Activated T-cell treated with anti-CD3 and anti-CD28 coated beads, Interleukin-2, amount 50 U/mL, for 72 hours (primary cell): ENCODE results near the gene CNNM3. TPM values are rescaled to one million over a fixed set of nuclear protein-coding genes. Genes with fewer than 3 reads are reported as not detected.
"Not testable (repeated sequence)": the region's sequence is repeated elsewhere in the genome, so short reads cannot be mapped to it uniquely, and the experiment has no call there.

Experiments
- ATAC-seq, 2 donors: fragments of 150-1000 bp; cut with Tn5 transposase; replicated peaks in 1 of 2; 2 replicates each; pipeline ENCODE4 v1.10.0; 2021; ENCODE audit warnings: moderate library complexity in 2 of 2, mild to moderate bottlenecking in 1 of 2
- DNase-seq, 2 donors: peaks; one replicate each; pipeline ENCODE4 v3.0.0; 2021 to 2022; ENCODE audit warnings: mixed read lengths in 1 of 2
- H3K27ac Mint-ChIP-seq: one replicate; pipeline ENCODE4 v1.8.0; 2022; ENCODE audit warnings: mild to moderate bottlenecking, moderate library complexity, mixed read lengths
- H3K27me3 Mint-ChIP-seq: one replicate; pipeline ENCODE4 v1.8.0; 2022; ENCODE audit warnings: low read depth, mixed read lengths
- H3K36me3 Mint-ChIP-seq, 2 donors: one replicate each; pipeline ENCODE4 v1.8.0; 2022; ENCODE audit warnings: mixed read lengths in 2 of 2, mild to moderate bottlenecking in 1 of 2; ENCODE audit not compliant: insufficient read depth in 2 of 2
- H3K4me1 Mint-ChIP-seq: one replicate; pipeline ENCODE4 v1.8.0; 2022; ENCODE audit warnings: low read depth, mixed read lengths
- H3K4me3 Mint-ChIP-seq, 2 donors: one replicate each; pipeline ENCODE4 v1.8.0; 2022; ENCODE audit warnings: mild to moderate bottlenecking in 2 of 2, mixed read lengths in 2 of 2, moderate library complexity in 2 of 2
- H3K9me3 Mint-ChIP-seq, 2 donors: one replicate each; pipeline ENCODE4 v1.8.0; 2022; ENCODE audit warnings: mixed read lengths in 2 of 2
- total RNA-seq, 2 donors: library from RNA; stranded (reverse); gene quantifications; one replicate each; pipeline ENCODE4 v1.2.3, GENCODE V29; 2022

CNNM3 gene
- total RNA-seq, 2 donors from 2014 or later = 20.7 to 27.9 TPM

DNA sequence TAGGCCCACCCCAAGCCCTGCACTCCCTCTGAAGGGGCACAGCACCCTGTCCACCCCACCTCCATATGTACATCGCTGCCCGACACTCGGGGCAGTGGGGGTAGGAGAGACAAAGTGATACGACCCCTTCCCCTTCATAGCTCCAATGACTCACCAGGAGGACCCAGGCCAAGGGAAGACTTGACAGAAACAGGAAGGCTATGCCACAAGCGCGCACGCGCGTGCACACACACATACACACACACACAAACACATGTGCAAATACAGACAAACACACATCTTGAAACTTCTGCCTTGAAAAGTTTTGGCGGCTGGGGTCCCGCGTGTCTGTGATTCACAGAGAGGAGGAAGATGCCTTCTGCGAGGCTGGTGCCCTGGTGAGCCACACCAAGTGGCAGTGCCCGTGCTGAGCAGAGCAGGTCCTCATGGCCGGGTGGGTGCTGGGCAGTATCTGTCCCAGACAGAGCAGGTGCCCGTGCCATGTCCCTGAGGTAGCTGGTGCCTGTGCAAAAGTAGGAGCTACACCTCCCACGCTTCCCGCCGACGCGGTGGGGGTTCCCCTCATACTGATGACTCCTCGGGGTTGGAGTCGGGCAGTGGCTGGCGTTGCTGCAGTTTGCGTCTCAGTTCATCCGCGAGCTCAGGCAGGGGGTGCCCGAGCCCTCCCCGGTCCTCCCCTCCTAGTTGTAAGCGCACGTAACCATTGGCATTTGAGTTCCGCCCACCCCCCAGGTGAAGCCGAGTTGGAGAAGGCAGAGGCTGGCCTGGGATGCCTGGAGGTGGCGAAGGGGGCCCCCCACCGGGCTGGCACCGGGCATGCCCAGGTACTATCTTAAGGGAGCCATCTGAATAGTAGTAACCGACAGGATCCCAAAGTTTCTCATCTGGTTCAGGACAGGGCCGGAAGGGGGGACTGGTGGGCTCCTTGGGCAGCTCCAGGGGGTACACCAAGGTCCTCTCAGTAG is 44.3 kb downstream of the CNNM3 start:
- peak overlapping the region in 1 of 2 donors; percentile 1 for H3K4me3 Mint-ChIP-seq
- H3K27ac Mint-ChIP-seq = no peak overlapping the region
- peak; percentile 48 to 50 for DNase-seq

DNA sequence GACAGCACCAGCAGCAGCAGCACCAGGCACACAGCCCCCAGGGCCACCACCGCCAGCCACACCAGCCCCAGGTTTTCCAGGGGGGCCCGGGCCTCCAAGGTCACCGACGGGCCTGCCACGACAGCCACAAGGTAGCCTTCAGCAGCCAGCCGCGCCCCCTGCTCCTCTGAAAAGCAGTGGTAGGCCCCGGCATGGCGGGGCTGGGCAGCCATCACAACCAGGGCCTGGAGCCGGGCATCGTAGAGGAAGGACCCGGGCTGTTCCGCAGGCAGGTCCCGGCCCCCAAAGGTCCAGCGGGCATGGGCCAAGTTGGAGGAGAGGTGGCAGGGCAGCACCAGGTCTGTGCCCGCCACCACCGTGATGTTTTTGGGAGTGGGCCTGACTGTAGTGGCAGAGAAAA is 45.0 kb downstream of the CNNM3 start:
- H3K27me3 Mint-ChIP-seq = no peaks in the 10 kb centered on the region
- no peak overlapping the region for H3K4me3 Mint-ChIP-seq
- peaks cover 34% of the 10 kb centered on the region for H3K4me1 Mint-ChIP-seq

More for the DNA sequence above, 44.3 kb downstream of the CNNM3 start:
- no peaks in the 10 kb centered on the region for H3K9me3 Mint-ChIP-seq
- no peak for ATAC-seq
- H3K4me1 Mint-ChIP-seq = peaks cover 38% of the 10 kb centered on the region
- H3K27me3 Mint-ChIP-seq = no peaks in the 10 kb centered on the region
- peaks cover 4 to 5% of the 10 kb centered on the region in 2 donors for H3K36me3 Mint-ChIP-seq

DNA sequence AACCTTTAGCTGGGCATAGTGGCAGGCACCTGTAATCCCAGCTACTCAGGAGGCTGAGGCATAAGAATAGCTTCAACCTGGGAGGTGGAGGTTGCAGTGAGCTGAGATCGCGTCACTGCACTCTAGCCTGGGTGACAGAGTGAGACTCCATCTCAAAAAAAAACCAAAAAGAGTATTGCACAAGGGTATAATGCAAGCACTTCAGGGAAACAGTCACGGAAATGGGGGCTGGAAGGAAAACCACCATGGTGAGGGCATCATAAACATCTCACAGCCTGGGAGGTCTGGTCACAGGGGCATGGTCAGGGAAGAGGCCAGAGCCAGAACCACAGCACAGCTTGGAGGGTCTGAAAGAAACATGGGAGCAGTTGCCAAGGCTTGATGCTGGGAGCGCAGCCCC is 47.0 kb downstream of the CNNM3 start:
- not testable (repeated sequence) for H3K27ac Mint-ChIP-seq, ATAC-seq, H3K4me3 Mint-ChIP-seq, H3K27me3 Mint-ChIP-seq, H3K9me3 Mint-ChIP-seq, H3K36me3 Mint-ChIP-seq, DNase-seq
- H3K4me1 Mint-ChIP-seq = peaks cover 32% of the 10 kb centered on the region

More for the DNA sequence above, 45.0 kb downstream of the CNNM3 start:
- Mint-ChIP-seq H3K36me3 (peaks cover 4 to 5% of the 10 kb centered on the region in 2 donors), H3K27ac (no peak overlapping the region), H3K9me3 (no peaks in the 10 kb centered on the region)
- DNase-seq (no peak), ATAC-seq (no peak)

DNA sequence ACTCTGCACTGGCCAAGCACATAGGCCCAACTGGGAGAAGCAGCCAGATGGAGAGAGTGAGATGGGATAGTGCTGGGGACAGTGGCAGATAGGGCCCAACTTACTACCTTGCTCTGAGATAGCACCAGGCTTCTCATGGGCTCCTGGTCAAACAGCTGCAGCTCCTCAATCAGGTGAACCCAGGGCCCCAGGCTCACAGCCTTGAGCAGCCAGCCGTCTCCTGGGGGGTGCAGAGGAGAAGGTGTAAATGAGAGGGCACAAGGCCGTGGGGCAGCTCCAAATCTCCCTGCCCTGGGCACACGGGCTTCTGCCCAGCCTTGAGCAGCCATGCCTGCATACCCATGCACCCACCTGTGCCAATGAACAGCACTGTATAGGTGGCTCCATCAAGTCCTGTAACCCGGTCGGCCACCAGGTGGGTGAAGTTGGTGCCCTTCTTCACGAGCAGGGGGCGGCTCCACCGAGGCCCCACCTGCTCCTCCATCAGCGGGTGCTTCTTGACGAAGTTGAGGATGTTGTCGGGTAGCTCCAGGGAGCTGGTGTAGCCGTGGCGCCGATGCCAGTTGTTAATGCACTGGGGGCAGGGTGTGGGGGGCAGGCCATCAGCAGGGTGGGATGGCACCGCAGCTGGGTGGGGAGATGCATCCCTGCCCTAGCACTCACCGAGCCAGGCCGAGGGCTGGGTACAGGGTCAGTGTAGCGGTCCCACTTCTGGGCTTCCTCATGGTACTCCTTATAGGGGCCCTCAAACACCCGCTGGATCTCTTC is 47.7 kb downstream of the CNNM3 start:
- Mint-ChIP-seq H3K36me3 (peaks cover 4% of the 10 kb centered on the region in 2 donors), H3K27me3 (no peaks in the 10 kb centered on the region), H3K4me1 (peaks cover 31% of the 10 kb centered on the region)

DNA sequence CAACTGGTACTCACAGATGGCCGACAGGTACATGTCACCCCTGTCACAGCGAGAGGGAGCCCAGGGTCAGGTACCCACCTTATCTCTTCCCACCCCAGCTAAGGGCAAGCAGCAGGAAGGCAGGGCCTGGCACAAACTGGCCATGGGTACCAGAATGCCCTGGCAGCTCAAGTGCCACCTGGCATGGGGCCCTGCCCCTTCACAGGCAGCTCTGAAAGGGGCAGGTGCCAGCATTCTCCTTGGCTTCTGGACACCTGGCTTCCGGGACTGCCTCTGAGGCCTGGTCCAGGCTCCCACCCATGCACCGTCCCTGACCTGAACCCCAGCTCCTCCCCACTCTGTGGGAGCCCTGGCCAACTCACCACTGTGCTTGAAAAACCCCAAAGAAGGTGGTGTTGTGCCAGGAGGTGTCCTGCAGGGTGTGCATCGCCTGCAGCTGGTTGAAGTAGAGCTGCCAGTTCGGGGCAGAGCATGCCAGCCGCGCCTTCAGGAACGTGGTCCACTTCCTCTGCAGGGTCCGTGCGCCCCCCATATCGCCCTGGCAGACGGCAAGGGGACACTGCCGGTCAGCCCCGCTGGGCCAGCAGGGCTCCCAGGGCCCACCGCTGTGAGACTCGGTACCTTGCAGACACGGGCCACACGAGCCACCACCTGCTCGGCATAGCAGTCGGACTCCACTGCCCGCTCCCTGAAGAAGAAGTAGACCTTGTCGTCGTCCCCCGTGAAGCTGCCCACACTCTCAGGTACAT is 48.4 kb downstream of the CNNM3 start:
- no peak for DNase-seq
- Mint-ChIP-seq H3K27me3 (no peaks in the 10 kb centered on the region), H3K4me3 (no peak overlapping the region), H3K9me3 (no peaks in the 10 kb centered on the region), H3K4me1 (peaks cover 23% of the 10 kb centered on the region), H3K36me3 (peaks cover 4% of the 10 kb centered on the region in 2 donors), H3K27ac (no peak overlapping the region)
- ATAC-seq = no peak

More for the DNA sequence above, 47.7 kb downstream of the CNNM3 start:
- no peak for DNase-seq
- Mint-ChIP-seq H3K4me3 (no peak overlapping the region), H3K27ac (no peak overlapping the region), H3K9me3 (no peaks in the 10 kb centered on the region)
- no peak for ATAC-seq

DNA sequence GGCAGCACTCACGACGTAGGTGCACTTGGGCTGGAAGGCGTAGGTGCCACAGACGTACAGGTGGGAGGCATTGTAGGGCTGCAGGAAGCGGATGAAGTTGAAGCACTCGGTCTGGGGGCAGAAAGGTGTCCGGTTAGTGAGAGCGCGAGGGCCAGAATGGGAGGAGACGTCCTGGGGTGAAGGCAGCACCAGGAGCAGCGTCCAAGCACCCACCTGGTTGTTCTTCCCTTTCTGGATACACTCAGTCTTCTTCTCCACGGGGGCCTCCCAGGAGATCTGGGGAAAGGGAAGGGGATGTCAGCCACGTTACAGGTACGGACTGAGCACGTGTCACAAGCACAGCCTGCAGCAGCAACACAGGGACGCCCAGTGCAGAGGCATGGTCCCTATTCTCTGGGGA is 49.6 kb downstream of the CNNM3 start:
- H3K4me3 Mint-ChIP-seq = no peak overlapping the region
- peaks cover 2 to 4% of the 10 kb centered on the region in 2 donors for H3K36me3 Mint-ChIP-seq
- no peaks in the 10 kb centered on the region for H3K9me3 Mint-ChIP-seq
- ATAC-seq (no peak), DNase-seq (no peak)
- H3K27ac Mint-ChIP-seq = no peak overlapping the region
- peaks cover 17% of the 10 kb centered on the region for H3K4me1 Mint-ChIP-seq
- peaks cover 4% of the 10 kb centered on the region for H3K27me3 Mint-ChIP-seq

DNA sequence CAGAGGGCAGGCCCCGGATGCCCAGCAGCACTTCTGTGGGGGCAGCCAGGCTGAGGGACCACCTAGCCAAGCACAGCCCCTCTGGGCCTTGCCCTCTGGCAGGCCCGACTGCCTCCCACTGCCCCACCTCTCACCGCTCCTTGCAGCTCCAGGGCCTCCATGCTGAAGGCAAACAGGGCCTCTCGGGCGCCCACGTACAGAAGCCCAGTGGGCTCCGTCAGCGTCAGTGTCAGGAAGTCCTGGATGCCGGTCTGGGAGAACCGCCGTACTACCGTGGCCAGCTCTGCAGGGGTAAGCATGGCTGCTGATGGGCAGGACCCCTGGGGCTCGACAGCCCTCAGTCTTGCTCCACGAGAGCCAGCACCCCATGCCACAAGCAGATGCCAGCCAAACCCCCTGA is 50.1 kb downstream of the CNNM3 start:
- peaks cover 20% of the 10 kb centered on the region for H3K4me1 Mint-ChIP-seq
- no peak overlapping the region for H3K27ac Mint-ChIP-seq
- H3K4me3 Mint-ChIP-seq = no peak overlapping the region
- peaks cover 7% of the 10 kb centered on the region for H3K27me3 Mint-ChIP-seq
- ATAC-seq (no peak), DNase-seq (no peak)
- H3K9me3 Mint-ChIP-seq = no peaks in the 10 kb centered on the region
- peaks cover 2 to 4% of the 10 kb centered on the region in 2 donors for H3K36me3 Mint-ChIP-seq

DNA sequence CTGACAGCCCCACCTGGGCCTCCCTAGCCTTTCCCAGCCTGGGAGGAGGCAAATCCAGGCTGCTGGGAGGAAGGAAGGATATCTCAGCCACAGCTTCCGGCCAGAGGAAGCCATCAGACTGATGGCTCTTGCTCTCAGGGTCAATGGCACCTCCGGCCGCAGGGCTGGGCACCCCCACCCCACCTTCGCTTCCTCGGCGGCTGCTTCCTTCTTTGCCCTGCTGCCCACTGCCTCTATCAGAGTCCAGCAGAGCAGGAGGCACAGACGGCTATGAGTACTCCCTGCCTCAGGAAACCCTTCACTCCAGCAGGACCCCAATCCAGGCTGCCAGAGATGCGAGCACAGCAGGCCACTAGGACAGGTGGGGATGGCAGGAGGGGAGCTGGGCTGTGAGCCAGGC is 50.5 kb downstream of the CNNM3 start:
- peaks cover 7% of the 10 kb centered on the region for H3K27me3 Mint-ChIP-seq
- H3K4me1 Mint-ChIP-seq = peaks cover 20% of the 10 kb centered on the region
- H3K9me3 Mint-ChIP-seq = no peaks in the 10 kb centered on the region
- peaks cover 2 to 4% of the 10 kb centered on the region in 2 donors for H3K36me3 Mint-ChIP-seq
- ATAC-seq (no peak), DNase-seq (no peak)
- H3K27ac Mint-ChIP-seq = no peak overlapping the region
- peak overlapping the region; percentile 89 for H3K4me3 Mint-ChIP-seq

DNA sequence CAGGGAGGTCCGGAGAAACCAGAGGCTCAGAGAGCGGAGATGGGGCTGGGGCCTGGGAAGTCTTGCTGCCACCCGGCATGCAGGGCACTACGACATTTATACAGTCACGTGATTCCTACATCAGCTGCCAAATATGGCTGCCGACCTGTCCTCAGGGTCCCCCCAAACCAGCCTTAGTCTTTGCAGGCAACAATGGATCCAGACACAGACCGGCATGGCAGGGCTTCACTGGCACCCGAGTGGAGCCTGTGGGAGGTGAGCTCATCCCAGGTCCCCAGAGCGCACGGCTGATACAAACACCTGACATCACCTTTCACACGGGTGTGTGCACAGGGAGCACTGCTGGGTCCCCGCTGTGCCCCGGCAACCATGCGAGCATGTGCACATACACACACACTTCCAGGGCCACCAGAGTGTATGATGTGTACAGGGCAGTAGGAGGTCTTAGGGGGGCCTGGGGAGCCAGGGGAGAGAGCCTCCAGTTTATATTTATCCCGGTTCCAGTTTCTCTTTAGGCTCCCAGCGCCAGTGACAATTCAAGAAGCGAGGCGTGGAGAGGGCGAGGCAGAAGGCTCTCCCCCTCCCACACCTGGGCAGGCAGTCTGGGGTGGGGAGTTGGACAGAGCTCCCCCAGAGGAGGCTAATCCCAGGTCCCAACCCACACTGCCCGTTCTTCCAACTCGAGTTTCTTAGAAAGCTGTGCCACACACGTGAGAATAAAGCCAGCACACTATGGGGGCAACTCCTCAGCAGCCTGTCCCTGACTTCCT is 51.1 kb downstream of the CNNM3 start:
- Mint-ChIP-seq H3K9me3 (no peaks in the 10 kb centered on the region), H3K4me1 (peaks cover 21% of the 10 kb centered on the region), H3K36me3 (peaks cover 2 to 4% of the 10 kb centered on the region in 2 donors), H3K4me3 (peak overlapping the region; percentile 89), H3K27ac (no peak overlapping the region), H3K27me3 (peaks cover 7% of the 10 kb centered on the region)
- no peak for DNase-seq
- no peak for ATAC-seq

DNA sequence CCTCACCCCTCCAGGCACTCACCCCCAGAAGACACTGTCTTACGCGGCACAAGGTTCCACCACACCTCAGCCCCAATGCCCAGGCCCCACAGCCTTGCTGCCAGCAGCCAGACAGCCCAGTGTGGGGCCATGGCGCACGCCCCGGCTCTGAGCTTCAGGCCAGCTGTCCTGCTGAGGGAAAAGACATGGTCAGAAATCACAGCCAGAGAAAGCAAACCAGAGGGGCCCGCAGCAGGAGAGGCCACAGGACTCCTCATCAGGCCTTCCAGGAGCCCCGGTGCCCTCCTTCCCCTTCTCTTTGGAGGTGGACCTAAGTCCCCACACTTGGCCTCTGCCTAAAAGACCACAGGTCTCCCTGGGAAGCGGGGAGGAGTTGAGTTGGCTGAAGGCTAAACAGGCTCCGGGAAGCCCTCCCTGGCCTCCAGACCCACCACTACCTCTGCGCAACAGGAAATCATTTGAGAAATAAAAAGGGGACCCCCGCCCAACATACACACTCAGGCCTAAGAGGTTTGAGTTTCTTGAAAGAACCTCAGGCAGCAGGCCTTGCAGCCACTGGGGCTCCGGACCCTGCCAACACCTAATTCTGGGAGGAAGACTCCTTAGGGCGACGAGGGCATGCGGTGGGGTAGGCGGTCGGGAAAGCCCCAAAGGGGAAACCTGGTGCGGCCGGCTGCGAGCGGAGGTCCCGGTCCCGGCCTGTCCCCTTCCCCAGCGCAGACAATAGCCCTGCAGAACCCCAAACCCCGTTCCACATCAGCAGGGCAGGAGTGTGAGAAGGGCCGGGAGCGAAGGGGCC is 51.9 kb downstream of the CNNM3 start:
- Mint-ChIP-seq H3K27me3 (peaks cover 7% of the 10 kb centered on the region), H3K27ac (peak overlapping the region; percentile 90), H3K4me1 (peaks cover 29% of the 10 kb centered on the region), H3K9me3 (no peaks in the 10 kb centered on the region), H3K4me3 (peak overlapping the region; percentile 89), H3K36me3 (peaks cover 2 to 4% of the 10 kb centered on the region in 2 donors)
- ATAC-seq (peak in 1 of 2 donors; percentile 23), DNase-seq (peak in 1 of 2 donors; percentile 56)

DNA sequence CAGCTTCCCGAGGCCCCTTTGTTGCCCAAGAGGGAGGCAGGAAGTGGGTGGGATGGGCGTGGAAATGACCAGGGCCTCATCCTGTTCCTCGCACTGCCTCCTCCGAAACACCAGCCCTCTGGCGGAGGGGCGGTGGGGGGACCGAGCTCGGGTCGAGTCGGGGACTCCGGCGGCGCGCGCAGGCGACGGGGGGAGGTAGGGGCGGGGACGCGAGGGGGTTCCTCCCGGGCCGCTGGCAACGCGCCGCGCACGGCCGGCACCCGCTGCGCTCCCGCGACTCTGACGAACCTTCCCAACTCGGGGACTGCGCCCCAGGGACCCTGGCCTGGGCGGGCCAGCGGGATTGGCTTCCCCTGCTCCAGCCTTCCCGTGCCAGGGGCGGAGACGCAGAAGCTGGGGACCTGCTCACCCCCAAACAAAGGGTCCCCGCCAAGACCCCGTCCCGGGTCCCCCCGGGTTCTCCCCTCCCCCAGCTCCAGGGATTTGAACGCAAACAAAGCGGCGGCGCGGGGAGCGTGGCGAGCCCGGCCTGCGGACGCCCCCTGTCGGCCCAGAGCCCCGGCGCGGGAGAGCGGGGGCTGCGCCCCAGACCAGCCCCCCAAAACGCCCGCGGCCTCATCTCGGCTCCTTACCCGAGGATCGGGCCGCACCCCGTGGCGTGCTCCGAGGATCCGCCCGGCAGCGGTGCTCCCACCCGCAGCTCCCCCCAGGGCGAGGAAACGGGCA is 52.6 kb downstream of the CNNM3 start:
- peak; percentile 76 to 78 for DNase-seq
- ATAC-seq = peak; percentile 65 to 67
- H3K9me3 Mint-ChIP-seq = no peaks in the 10 kb centered on the region
- H3K4me1 Mint-ChIP-seq = peaks cover 36% of the 10 kb centered on the region
- H3K4me3 Mint-ChIP-seq = peak overlapping the region; percentile 89
- peaks cover 7% of the 10 kb centered on the region for H3K27me3 Mint-ChIP-seq
- H3K36me3 Mint-ChIP-seq = peaks cover 0 to 2% of the 10 kb centered on the region in 2 donors
- H3K27ac Mint-ChIP-seq = no peak overlapping the region
